ENCODE data around the gene SPATA19. TPM values are rescaled to one million over a fixed set of nuclear protein-coding genes. Genes with fewer than 3 reads are reported as not detected.

SPATA19 gene
- total RNA-seq, 1 experiment from 2014 or later = not detected

DNA sequence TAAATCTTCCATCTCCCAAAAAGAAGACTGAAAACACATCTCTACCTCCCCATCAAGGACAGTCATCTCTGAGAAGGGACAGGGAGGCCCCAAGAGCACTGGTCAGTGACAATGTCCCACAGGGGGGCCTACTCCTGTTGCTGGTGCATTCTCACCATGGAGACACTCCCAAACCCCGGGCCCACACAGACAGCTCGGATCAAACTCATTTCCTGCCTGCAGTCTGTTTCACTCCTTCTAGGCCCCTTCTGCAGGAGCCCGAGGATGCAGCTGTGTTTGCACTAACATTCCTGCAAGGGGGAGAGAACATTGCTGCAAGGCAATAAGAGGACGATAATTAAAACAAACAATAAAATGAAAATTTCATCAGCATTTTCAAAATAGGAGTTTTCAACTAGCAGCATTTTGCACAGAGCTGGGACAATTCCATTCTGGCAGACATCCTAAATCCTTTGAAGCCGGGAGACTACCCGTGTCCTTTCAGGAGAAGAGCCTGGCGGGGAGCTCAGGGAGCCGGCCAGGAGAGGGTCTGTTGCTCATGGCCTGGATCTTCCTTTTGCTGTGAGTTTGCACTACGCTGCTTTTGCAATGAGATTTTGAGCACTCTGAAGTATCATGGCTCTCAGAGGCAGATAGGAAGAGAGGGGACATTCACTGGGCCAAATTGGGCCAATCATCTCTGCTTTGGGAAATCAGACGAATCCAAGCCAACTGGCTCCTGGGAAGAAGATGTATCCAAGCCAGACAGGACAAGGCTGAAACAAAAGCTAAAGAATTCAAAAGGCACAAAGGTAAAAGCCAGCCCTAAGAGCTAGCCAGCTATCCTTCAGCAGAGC, 33.2 kb downstream of the SPATA19 start:
- BruUV-seq (replicated peaks) = no TSS peak
- POLR2A ChIA-PET (ENCODE audit: low non-redundant PET) = no interaction called here
- no peaks in the 10 kb centered on the region for H3K9me3 ChIP-seq (ENCODE audit: low read depth, low read length, poor library complexity, severe bottlenecking)
- H3K4me1 ChIP-seq (ENCODE audit: insufficient read depth, low read length, poor library complexity, severe bottlenecking) = no peaks in the 10 kb centered on the region
- no peak for DNase-seq (ENCODE audit: low spot score)
- H3K36me3 ChIP-seq (ENCODE audit: insufficient read depth, low read length, poor library complexity, severe bottlenecking) = no peaks in the 10 kb centered on the region
- no peak overlapping the region for H3K4me3 ChIP-seq (ENCODE audit: low read depth, low read length, poor library complexity, severe bottlenecking)
- intact Hi-C loops (cut with micrococcal nuclease; ENCODE audit: unreplicated experiment) = no loop called here
- H3K27me3 ChIP-seq (replicated peaks; ENCODE audit: insufficient read depth, low read depth, low read length, poor library complexity) = peaks cover 15% of the 10 kb centered on the region
- H3K27ac ChIP-seq (ENCODE audit: low read depth, low read length, poor library complexity, severe bottlenecking) = no peak overlapping the region
- CTCF ChIA-PET = no interaction called here
- TF ChIP-seq, protein P1, sequence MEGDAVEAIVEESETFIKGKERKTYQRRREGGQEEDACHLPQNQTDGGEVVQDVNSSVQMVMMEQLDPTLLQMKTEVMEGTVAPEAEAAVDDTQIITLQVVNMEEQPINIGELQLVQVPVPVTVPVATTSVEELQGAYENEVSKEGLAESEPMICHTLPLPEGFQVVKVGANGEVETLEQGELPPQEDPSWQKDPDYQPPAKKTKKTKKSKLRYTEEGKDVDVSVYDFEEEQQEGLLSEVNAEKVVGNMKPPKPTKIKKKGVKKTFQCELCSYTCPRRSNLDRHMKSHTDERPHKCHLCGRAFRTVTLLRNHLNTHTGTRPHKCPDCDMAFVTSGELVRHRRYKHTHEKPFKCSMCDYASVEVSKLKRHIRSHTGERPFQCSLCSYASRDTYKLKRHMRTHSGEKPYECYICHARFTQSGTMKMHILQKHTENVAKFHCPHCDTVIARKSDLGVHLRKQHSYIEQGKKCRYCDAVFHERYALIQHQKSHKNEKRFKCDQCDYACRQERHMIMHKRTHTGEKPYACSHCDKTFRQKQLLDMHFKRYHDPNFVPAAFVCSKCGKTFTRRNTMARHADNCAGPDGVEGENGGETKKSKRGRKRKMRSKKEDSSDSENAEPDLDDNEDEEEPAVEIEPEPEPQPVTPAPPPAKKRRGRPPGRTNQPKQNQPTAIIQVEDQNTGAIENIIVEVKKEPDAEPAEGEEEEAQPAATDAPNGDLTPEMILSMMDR (conservative IDR thresholded peaks at IDR 0.05; ENCODE audit: low read depth, low read length) = no peak

GRCh38 chr11:133810766-133811165, 34.5 kb downstream of the SPATA19 start:
- no peak overlapping the region for H3K27ac ChIP-seq (ENCODE audit: low read depth, low read length, poor library complexity, severe bottlenecking)
- POLR2A ChIA-PET (ENCODE audit: low non-redundant PET) = no interaction called here
- H3K27me3 ChIP-seq (replicated peaks; ENCODE audit: insufficient read depth, low read depth, low read length, poor library complexity) = peaks cover 16% of the 10 kb centered on the region
- TF ChIP-seq EZH2 (IDR thresholded peaks at IDR 0.05; ENCODE audit: borderline replicate concordance, low read depth, low read length, poor library complexity, severe bottlenecking) = no peak
- TF ChIP-seq, protein P1 (conservative IDR thresholded peaks at IDR 0.05; ENCODE audit: low read depth, low read length) = no peak
- BruUV-seq (replicated peaks) = no TSS peak
- H3K4me1 ChIP-seq (ENCODE audit: insufficient read depth, low read length, poor library complexity, severe bottlenecking) = no peaks in the 10 kb centered on the region
- H3K36me3 ChIP-seq (ENCODE audit: insufficient read depth, low read length, poor library complexity, severe bottlenecking) = no peaks in the 10 kb centered on the region
- intact Hi-C loops (cut with micrococcal nuclease; ENCODE audit: unreplicated experiment) = no loop called here
- DNase-seq (ENCODE audit: low spot score) = no peak
- CTCF ChIA-PET = no interaction called here
- no peak overlapping the region for H3K4me3 ChIP-seq (ENCODE audit: low read depth, low read length, poor library complexity, severe bottlenecking)
- H3K9me3 ChIP-seq (ENCODE audit: low read depth, low read length, poor library complexity, severe bottlenecking) = peaks cover under 1% of the 10 kb centered on the region

DNA sequence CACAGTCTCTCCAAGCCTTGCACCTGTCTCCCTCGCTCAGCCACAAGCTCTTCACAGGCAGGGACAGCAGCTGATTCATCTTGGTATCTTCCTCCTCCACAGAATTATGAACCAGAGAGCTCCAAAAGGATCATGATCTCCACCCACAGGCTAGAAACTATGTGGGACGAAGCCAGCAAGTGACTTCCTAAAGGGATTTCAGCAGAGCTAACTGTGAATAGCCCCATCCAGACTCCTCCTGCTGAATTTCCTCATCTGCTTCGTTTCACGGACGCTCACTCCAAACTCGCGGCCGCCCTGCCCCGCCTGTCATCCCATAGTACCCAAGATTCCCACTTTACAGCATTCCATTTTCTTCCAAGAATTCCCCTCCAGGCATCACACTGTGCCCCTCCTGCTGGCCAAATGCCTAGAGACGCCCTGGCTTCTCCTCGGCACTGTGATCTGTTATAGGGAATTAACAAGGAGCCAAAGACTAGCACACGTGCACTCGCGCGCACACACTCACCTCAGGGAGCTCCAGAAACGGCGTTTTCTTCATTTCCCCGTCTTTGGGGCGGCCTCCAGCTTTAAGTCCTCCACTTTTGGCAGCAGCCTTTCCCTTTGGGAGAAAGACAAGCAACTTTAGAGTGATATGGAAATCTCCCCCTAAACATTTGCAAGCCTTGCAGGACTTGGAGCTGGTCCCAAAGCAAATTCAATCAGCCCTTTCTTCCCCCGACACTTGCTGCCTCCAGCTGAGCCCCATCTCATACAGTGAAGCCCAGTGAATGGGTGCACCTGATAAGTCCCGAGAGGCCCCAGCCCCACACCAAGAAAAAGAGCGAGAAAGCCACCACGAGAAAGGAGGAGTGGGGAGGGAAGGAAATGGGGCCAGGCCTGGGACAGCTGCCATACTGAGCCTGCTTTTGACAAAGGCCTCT, 35.5 kb downstream of the SPATA19 start:
- DNase-seq (ENCODE audit: low spot score) = no peak
- TF ChIP-seq, protein P1 (conservative IDR thresholded peaks at IDR 0.05; ENCODE audit: low read depth, low read length) = no peak
- TF ChIP-seq EZH2 (IDR thresholded peaks at IDR 0.05; ENCODE audit: borderline replicate concordance, low read depth, low read length, poor library complexity, severe bottlenecking) = no peak
- H3K4me1 ChIP-seq (ENCODE audit: insufficient read depth, low read length, poor library complexity, severe bottlenecking) = no peaks in the 10 kb centered on the region
- no peak overlapping the region for H3K4me3 ChIP-seq (ENCODE audit: low read depth, low read length, poor library complexity, severe bottlenecking)
- H3K36me3 ChIP-seq (ENCODE audit: insufficient read depth, low read length, poor library complexity, severe bottlenecking) = no peaks in the 10 kb centered on the region
- ChIA-PET POLR2A (ENCODE audit: low non-redundant PET) (no interaction called here), CTCF (no interaction called here)
- BruUV-seq (replicated peaks) = no TSS peak
- no peak overlapping the region for H3K27ac ChIP-seq (ENCODE audit: low read depth, low read length, poor library complexity, severe bottlenecking)
- intact Hi-C loops (cut with micrococcal nuclease; ENCODE audit: unreplicated experiment) = no loop called here
- peaks cover 3% of the 10 kb centered on the region for H3K9me3 ChIP-seq (ENCODE audit: low read depth, low read length, poor library complexity, severe bottlenecking)
- H3K27me3 ChIP-seq (replicated peaks; ENCODE audit: insufficient read depth, low read depth, low read length, poor library complexity) = peaks cover 16% of the 10 kb centered on the region

Measured in A673 (cell line).